Caco-2 (cell line): ENCODE results near the gene FAM117B. TPM values are rescaled to one million over a fixed set of nuclear protein-coding genes. Genes with fewer than 3 reads are reported as not detected.

ENCODE experiments used
- BruUV-seq: library from RNA; stranded (reverse); fragments of 400-500 nt; replicated peaks from 2 replicates; lab custom pipeline; 2021; lab: Mats Ljungman, UMichigan
- CTCF ChIA-PET: fragments of 300-600 bp; sonication (Branson Sonifier 250); formaldehyde crosslinking; loops from one replicate; lab custom pipeline; 2022; ENCODE audit warnings: antibody characterized with exemption; lab: Charles Lee
- POLR2A ChIA-PET: fragments of 300-600 bp; sonication (Branson Sonifier 250); formaldehyde crosslinking; loops from one replicate; lab custom pipeline; 2022; ENCODE audit warnings: antibody characterized with exemption; lab: Charles Lee
- DNase-seq, 2 experiments: peaks; one replicate each; pipeline versions ENCODE4 v3.0.0 to v3.0.0-alpha.2; 2020 to 2022
- H3K27me3 ChIP-seq: replicated peaks from 2 replicates; pipeline ENCODE4 v1.6.0; 2011; ENCODE audit warnings: low read length; ENCODE audit not compliant: control insufficient read depth, insufficient read depth
- H3K36me3 ChIP-seq: 2 replicates; pipeline ENCODE4 v1.5.1; 2011; ENCODE audit warnings: low read length; ENCODE audit not compliant: control insufficient read depth, insufficient read depth
- H3K4me1 ChIP-seq: fragments of 250-450 bp; sonication (Bioruptor Pico); 2 replicates; pipeline ENCODE4 v1.5.1; 2020; ENCODE audit warnings: mild to moderate bottlenecking
- H3K4me3 ChIP-seq: 2 replicates; pipeline ENCODE4 v1.5.1; 2011; ENCODE audit warnings: low read depth, mild to moderate bottlenecking, control low read depth, low read length
- H3K9me3 ChIP-seq: fragments of 250-450 bp; sonication (Bioruptor Pico); 2 replicates; pipeline ENCODE4 v1.5.1; 2020; ENCODE audit warnings: mild to moderate bottlenecking, moderate library complexity
- H3K27ac Mint-ChIP-seq: one replicate; pipeline ENCODE4 v1.8.0; 2022; ENCODE audit warnings: mixed read lengths; ENCODE audit not compliant: unreplicated experiment
- H3K27me3 Mint-ChIP-seq: one replicate; pipeline ENCODE4 v1.8.0; 2022; ENCODE audit warnings: mixed read lengths; ENCODE audit not compliant: insufficient read depth, unreplicated experiment
- H3K36me3 Mint-ChIP-seq: one replicate; pipeline ENCODE4 v1.8.0; 2022; ENCODE audit warnings: mild to moderate bottlenecking, mixed read lengths; ENCODE audit not compliant: insufficient read depth, unreplicated experiment
- H3K4me1 Mint-ChIP-seq: one replicate; pipeline ENCODE4 v1.8.0; 2022; ENCODE audit warnings: low read depth, mixed read lengths; ENCODE audit not compliant: unreplicated experiment
- H3K4me3 Mint-ChIP-seq: one replicate; pipeline ENCODE4 v1.8.0; 2022; ENCODE audit warnings: mild to moderate bottlenecking, moderate library complexity, mixed read lengths; ENCODE audit not compliant: unreplicated experiment
- H3K9me3 Mint-ChIP-seq: one replicate; pipeline ENCODE4 v1.8.0; 2022; ENCODE audit warnings: mixed read lengths; ENCODE audit not compliant: unreplicated experiment
- intact Hi-C: fragments of 100-400 bp; cut with micrococcal nuclease; formaldehyde crosslinking; loops from one replicate; pipeline ENCODE4 v1.10.0; 2022; ENCODE audit not compliant: unreplicated experiment
- total RNA-seq: library from RNA; stranded (reverse); gene quantifications from 2 replicates; pipeline ENCODE4 v1.2.3, GENCODE V29; 2022
- TF ChIP-seq, protein P1 (sequence below), 2 experiments: fragments of 200-600 bp in 1 of 2; IDR thresholded peaks; 1 replicate in 1 of 2; 2 replicates in 1 of 2; pipeline versions ENCODE4 v1.5.1 to v1.8.0; 2011 to 2022; ENCODE audit warnings: antibody characterized with exemption in 1 of 2, control low read depth in 1 of 2, inconsistent platforms in 1 of 2, low read depth in 1 of 2, low read length in 1 of 2, mild to moderate bottlenecking in 1 of 2, moderate library complexity in 1 of 2; ENCODE audit not compliant: insufficient read depth in 1 of 2, severe bottlenecking in 1 of 2, unreplicated experiment in 1 of 2

Gene FAM117B
- total RNA-seq, 1 experiment from 2014 or later, result 9.8 TPM

DNA sequence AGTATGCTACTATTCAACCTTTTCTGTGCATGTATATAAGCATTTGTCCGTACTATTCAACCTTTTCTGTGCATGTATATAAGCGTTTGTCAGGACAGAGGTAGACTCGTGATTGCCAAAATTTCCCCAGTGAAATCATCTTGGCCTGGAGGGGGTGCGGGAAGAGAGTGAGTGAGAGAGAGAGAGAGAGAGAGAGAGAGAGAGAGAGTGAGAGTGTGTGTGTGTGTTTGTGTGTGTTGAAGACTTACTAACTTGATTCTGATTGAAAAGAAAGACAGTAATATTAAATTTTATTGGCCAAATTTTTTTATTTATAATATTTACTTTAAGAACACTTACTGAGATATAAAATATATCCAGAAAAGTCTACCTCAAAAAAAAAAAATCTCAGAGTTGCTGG, 19.1 kb downstream of the FAM117B start:
- Histone ChIP-seq H3K9me3 (no peaks in the 10 kb centered on the region), H3K4me1 (no peaks in the 10 kb centered on the region), H3K27me3 (no peaks in the 10 kb centered on the region), H3K36me3 (no peaks in the 10 kb centered on the region), H3K4me3 (no peak overlapping the region)
- no peak overlapping the region for H3K4me3 Mint-ChIP-seq
- DNase-seq, result no peak
- no peak overlapping the region for H3K27ac Mint-ChIP-seq
- no peaks in the 10 kb centered on the region for H3K4me1 Mint-ChIP-seq
- ChIA-PET CTCF (no interaction called here), POLR2A (no interaction called here)
- H3K9me3 Mint-ChIP-seq, result no peaks in the 10 kb centered on the region
- BruUV-seq, result no TSS peak
- no peaks in the 10 kb centered on the region for H3K27me3 Mint-ChIP-seq
- TF ChIP-seq, protein P1, sequence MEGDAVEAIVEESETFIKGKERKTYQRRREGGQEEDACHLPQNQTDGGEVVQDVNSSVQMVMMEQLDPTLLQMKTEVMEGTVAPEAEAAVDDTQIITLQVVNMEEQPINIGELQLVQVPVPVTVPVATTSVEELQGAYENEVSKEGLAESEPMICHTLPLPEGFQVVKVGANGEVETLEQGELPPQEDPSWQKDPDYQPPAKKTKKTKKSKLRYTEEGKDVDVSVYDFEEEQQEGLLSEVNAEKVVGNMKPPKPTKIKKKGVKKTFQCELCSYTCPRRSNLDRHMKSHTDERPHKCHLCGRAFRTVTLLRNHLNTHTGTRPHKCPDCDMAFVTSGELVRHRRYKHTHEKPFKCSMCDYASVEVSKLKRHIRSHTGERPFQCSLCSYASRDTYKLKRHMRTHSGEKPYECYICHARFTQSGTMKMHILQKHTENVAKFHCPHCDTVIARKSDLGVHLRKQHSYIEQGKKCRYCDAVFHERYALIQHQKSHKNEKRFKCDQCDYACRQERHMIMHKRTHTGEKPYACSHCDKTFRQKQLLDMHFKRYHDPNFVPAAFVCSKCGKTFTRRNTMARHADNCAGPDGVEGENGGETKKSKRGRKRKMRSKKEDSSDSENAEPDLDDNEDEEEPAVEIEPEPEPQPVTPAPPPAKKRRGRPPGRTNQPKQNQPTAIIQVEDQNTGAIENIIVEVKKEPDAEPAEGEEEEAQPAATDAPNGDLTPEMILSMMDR (IDR thresholded peaks at IDR 0.05; ENCODE audit: insufficient read depth in 1 of 2, low read depth in 1 of 2, low read length in 1 of 2, severe bottlenecking in 1 of 2, unreplicated experiment in 1 of 2), result no peak
- intact Hi-C loops, result no loop called here
- H3K36me3 Mint-ChIP-seq, result no peaks in the 10 kb centered on the region

DNA sequence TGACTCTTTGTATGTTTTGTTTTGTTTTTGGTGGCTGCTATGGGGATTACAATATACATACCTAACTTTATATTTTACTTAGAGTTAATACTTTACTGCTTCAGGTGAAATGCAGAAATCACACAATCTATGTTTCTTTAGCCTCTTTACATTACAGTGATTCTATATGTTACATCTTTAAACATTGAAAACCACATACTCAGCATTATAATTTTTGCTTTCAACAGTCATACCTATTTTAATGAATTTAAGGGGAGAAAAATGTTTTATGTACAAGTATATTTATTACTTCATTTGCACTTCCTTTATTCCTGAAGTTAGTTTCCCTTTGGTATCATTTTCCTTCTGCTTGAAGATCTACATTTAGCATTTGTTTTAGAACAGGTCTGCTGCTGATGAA, 23.1 kb downstream of the FAM117B start:
- intact Hi-C loops, result no loop called here
- POLR2A ChIA-PET, result no interaction called here
- Mint-ChIP-seq H3K36me3 (no peaks in the 10 kb centered on the region), H3K27me3 (no peaks in the 10 kb centered on the region), H3K27ac (no peak overlapping the region), H3K4me3 (no peak overlapping the region), H3K4me1 (no peaks in the 10 kb centered on the region), H3K9me3 (no peaks in the 10 kb centered on the region)
- Histone ChIP-seq H3K4me3 (no peak overlapping the region), H3K4me1 (no peaks in the 10 kb centered on the region), H3K36me3 (no peaks in the 10 kb centered on the region), H3K27me3 (no peaks in the 10 kb centered on the region), H3K9me3 (no peaks in the 10 kb centered on the region)
- DNase-seq, result no peak
- BruUV-seq, result no TSS peak
- CTCF ChIA-PET, result no interaction called here
- TF ChIP-seq, protein P1 (IDR thresholded peaks at IDR 0.05; ENCODE audit: insufficient read depth in 1 of 2, low read depth in 1 of 2, low read length in 1 of 2, severe bottlenecking in 1 of 2, unreplicated experiment in 1 of 2), result no peak

DNA sequence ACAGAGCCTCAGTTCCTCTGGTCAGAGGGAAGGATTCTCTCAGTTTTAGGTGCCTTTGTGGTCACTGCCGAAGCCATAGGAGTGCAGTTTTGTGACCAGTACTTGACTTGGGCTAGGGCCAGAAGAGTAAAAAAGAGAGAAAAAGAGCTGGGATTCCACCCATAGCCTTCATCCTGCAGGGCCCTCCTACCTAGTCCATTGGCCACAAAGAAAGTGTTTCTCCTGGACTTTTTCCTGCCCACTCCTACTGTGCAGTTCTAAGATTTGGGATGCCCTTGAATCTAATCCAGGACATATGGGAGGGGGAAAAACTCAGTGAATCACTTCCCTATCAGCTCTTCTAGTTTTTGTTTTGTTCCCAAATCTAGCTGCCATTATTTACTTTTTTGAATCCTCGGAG, 26.0 kb downstream of the FAM117B start:
- CTCF ChIA-PET, result no interaction called here
- no peaks in the 10 kb centered on the region for H3K27me3 ChIP-seq
- Mint-ChIP-seq H3K27ac (no peak overlapping the region), H3K27me3 (no peaks in the 10 kb centered on the region), H3K9me3 (no peaks in the 10 kb centered on the region), H3K4me1 (no peaks in the 10 kb centered on the region), H3K4me3 (no peak overlapping the region), H3K36me3 (no peaks in the 10 kb centered on the region)
- no peak overlapping the region for H3K4me3 ChIP-seq
- BruUV-seq, result no TSS peak
- POLR2A ChIA-PET, result interaction anchor here (0.6 kb wide), 1 partner anchor 25 kb away, joined by 3 read pairs; no protein-coding TSS in a partner anchor
- H3K9me3 ChIP-seq, result no peaks in the 10 kb centered on the region
- intact Hi-C loops, result no loop called here
- H3K36me3 ChIP-seq, result no peaks in the 10 kb centered on the region
- TF ChIP-seq, protein P1 (IDR thresholded peaks at IDR 0.05; ENCODE audit: insufficient read depth in 1 of 2, low read depth in 1 of 2, low read length in 1 of 2, severe bottlenecking in 1 of 2, unreplicated experiment in 1 of 2), result no peak
- H3K4me1 ChIP-seq, result no peaks in the 10 kb centered on the region
- no peak for DNase-seq
